ENCODE data around the gene NCKAP5. TPM values are rescaled to one million over a fixed set of nuclear protein-coding genes. Genes with fewer than 3 reads are reported as not detected.

The NCKAP5 gene
- polyA plus RNA-seq, 3 donors = not detected

- DNase-seq = no peak
- no peaks in the 10 kb centered on the region for H3K27me3 ChIP-seq (ENCODE audit: control insufficient read depth in 2 of 2, insufficient read depth in 2 of 2, low read length in 2 of 2)
- H3K36me3 ChIP-seq (replicated peaks in 1 of 2; ENCODE audit: control insufficient read depth in 1 of 2, insufficient read depth in 2 of 2, low read length in 2 of 2) = no peaks in the 10 kb centered on the region
- no peaks in the 10 kb centered on the region for H3K4me1 ChIP-seq (ENCODE audit: control insufficient read depth in 1 of 2, insufficient read depth in 2 of 2, low read length in 2 of 2)
- no peak overlapping the region for H3K4me3 ChIP-seq (replicated peaks in 1 of 3; ENCODE audit: low read depth in 2 of 3, low read length in 3 of 3)
- intact Hi-C loops (cut with micrococcal nuclease) = no loop called here
- H3K4me2 ChIP-seq (replicated peaks; ENCODE audit: extremely low read depth, low read length, poor library complexity, severe bottlenecking) = no peak overlapping the region
- H3K9me3 ChIP-seq (replicated peaks in 1 of 2; ENCODE audit: control insufficient read depth in 1 of 2, insufficient read depth in 1 of 2, low read length in 2 of 2) = no peaks in the 10 kb centered on the region
- H3K27me3 Mint-ChIP-seq (ENCODE audit: low read depth in 3 of 3) = no peaks in the 10 kb centered on the region
- H3K27ac Mint-ChIP-seq = no peak overlapping the region
- H3K36me3 Mint-ChIP-seq = no peaks in the 10 kb centered on the region
- H3K4me1 Mint-ChIP-seq = no peaks in the 10 kb centered on the region
- no peak overlapping the region for H2AFZ ChIP-seq (ENCODE audit: insufficient read depth, low read depth, low read length, poor library complexity, severe bottlenecking)
- H4K20me1 ChIP-seq (ENCODE audit: insufficient read depth, low read length) = no peaks in the 10 kb centered on the region
- H3K9ac ChIP-seq (ENCODE audit: insufficient read depth, low read length, poor library complexity, severe bottlenecking) = no peak overlapping the region
- no peak for TF ChIP-seq CTCF (IDR thresholded peaks at IDR 0.05)
- 96% methylated on average over 5 of the region's 8 CpGs for WGBS (ENCODE audit: insufficient coverage)
- no peak overlapping the region for H3K4me3 Mint-ChIP-seq
- no peak overlapping the region for H3K27ac ChIP-seq (ENCODE audit: low read depth in 1 of 2, low read length in 2 of 2)
- H3K79me2 ChIP-seq (ENCODE audit: insufficient read depth, low read length) = no peaks in the 10 kb centered on the region
- H3K9me3 Mint-ChIP-seq = peaks cover 0 to 4% (median 0%) of the 10 kb centered on the region in 7 donors
These were observed 54.4 kb downstream of the NCKAP5 start for GRCh38 chr2:133513893-133514292.

GRCh38 chr2:133512121-133512520, 56.1 kb downstream of the NCKAP5 start:
- Histone ChIP-seq H3K9ac (ENCODE audit: insufficient read depth, low read length, poor library complexity, severe bottlenecking) (no peak overlapping the region), H3K36me3 (replicated peaks in 1 of 2; ENCODE audit: control insufficient read depth in 1 of 2, insufficient read depth in 2 of 2, low read length in 2 of 2) (no peaks in the 10 kb centered on the region), H3K4me1 (ENCODE audit: control insufficient read depth in 1 of 2, insufficient read depth in 2 of 2, low read length in 2 of 2) (no peaks in the 10 kb centered on the region), H3K9me3 (replicated peaks in 1 of 2; ENCODE audit: control insufficient read depth in 1 of 2, insufficient read depth in 1 of 2, low read length in 2 of 2) (no peaks in the 10 kb centered on the region), H3K79me2 (ENCODE audit: insufficient read depth, low read length) (no peaks in the 10 kb centered on the region), H3K4me3 (replicated peaks in 1 of 3; ENCODE audit: low read depth in 2 of 3, low read length in 3 of 3) (no peak overlapping the region), H2AFZ (ENCODE audit: insufficient read depth, low read depth, low read length, poor library complexity, severe bottlenecking) (no peak overlapping the region), H3K27ac (ENCODE audit: low read depth in 1 of 2, low read length in 2 of 2) (no peak overlapping the region), H3K27me3 (ENCODE audit: control insufficient read depth in 2 of 2, insufficient read depth in 2 of 2, low read length in 2 of 2) (no peaks in the 10 kb centered on the region), H3K4me2 (replicated peaks; ENCODE audit: extremely low read depth, low read length, poor library complexity, severe bottlenecking) (no peak overlapping the region), H4K20me1 (ENCODE audit: insufficient read depth, low read length) (no peaks in the 10 kb centered on the region)
- Mint-ChIP-seq H3K9me3 (peaks cover 0 to 4% (median 0%) of the 10 kb centered on the region in 7 donors), H3K27ac (no peak overlapping the region), H3K36me3 (no peaks in the 10 kb centered on the region), H3K27me3 (ENCODE audit: low read depth in 3 of 3) (no peaks in the 10 kb centered on the region), H3K4me3 (no peak overlapping the region), H3K4me1 (no peaks in the 10 kb centered on the region)
- no CpG with 5 or more reads among the region's 4 CpGs for WGBS (ENCODE audit: insufficient coverage)
- intact Hi-C loops (cut with micrococcal nuclease) = no loop called here
- TF ChIP-seq CTCF (IDR thresholded peaks at IDR 0.05) = no peak
- DNase-seq = no peak
